Endothelial cell of umbilical vein (primary cell): ENCODE data around the gene NHS. TPM values are rescaled to one million over a fixed set of nuclear protein-coding genes. Genes with fewer than 3 reads are reported as not detected.
A peak's percentile ranks its signal among the peaks of the same experiment; 100 is the strongest.

Source experiments
- BruUV-seq: library from RNA; stranded (reverse); fragments of 400-500 nt; replicated peaks from 2 replicates; lab custom pipeline; 2021; lab: Mats Ljungman, UMichigan
- CTCF ChIA-PET: fragments of 300-600, 350-600 bp; sonication (Branson Sonifier 250); formaldehyde crosslinking; loops from one replicate; lab custom pipeline; 2021; ENCODE audit warnings: antibody characterized with exemption, inconsistent platforms; lab: Charles Lee
- POLR2A ChIA-PET: fragments of 300-600, 350-600 bp; sonication (Branson Sonifier 250); formaldehyde crosslinking; loops from one replicate; lab custom pipeline; 2021; ENCODE audit warnings: antibody characterized with exemption, inconsistent platforms; lab: Charles Lee
- DNase-seq: peaks from one replicate; pipeline ENCODE4 v3.0.0-alpha.2; 2011; ENCODE audit warnings: low read depth, low spot score
- FAIRE-seq: peaks from 2 replicates; lab custom pipeline; 2011; peaks lifted over from hg19 to GRCh38; lab: Jason Lieb, UNC
- H2AFZ ChIP-seq: 2 replicates; pipeline ENCODE4 v1.6.0; 2012; ENCODE audit warnings: low read depth, low read length, control low read depth, inconsistent platforms
- H3K27ac ChIP-seq: 2 replicates; pipeline ENCODE4 v1.5.1; 2011; ENCODE audit warnings: low read depth, mild to moderate bottlenecking, control low read depth, low read length, moderate library complexity; ENCODE audit not compliant: insufficient read depth
- H3K27me3 ChIP-seq, 2 experiments: 2 replicates each; pipeline versions ENCODE4 v1.6.0 to v1.6.1; 2011; ENCODE audit warnings: low read length in 2 of 2, mixed read lengths in 1 of 2; ENCODE audit not compliant: control insufficient read depth in 2 of 2, insufficient read depth in 2 of 2
- H3K36me3 ChIP-seq, 2 experiments: 2 replicates in 1 of 2; 3 replicates in 1 of 2; pipeline ENCODE4 v1.5.1; 2011; ENCODE audit warnings: low read length in 2 of 2, mild to moderate bottlenecking in 1 of 2, moderate library complexity in 1 of 2; ENCODE audit not compliant: control insufficient read depth in 2 of 2, insufficient read depth in 2 of 2; ENCODE audit errors: extremely low read depth in 1 of 2
- H3K4me1 ChIP-seq: 3 replicates; pipeline ENCODE4 v1.5.1; 2011; ENCODE audit warnings: mild to moderate bottlenecking, low read length; ENCODE audit not compliant: control insufficient read depth, insufficient read depth; ENCODE audit errors: extremely low read depth
- H3K4me2 ChIP-seq: 2 replicates; pipeline ENCODE4 v1.6.1; 2011; ENCODE audit warnings: low read length, control low read depth, mixed read lengths; ENCODE audit not compliant: insufficient read depth
- H3K4me3 ChIP-seq, 3 experiments: fragments of 200-600 bp in 1 of 3; sonication (generic), shearing (Covaris generic) in 1 of 3; replicated peaks in 1 of 3; 2 replicates each; pipeline ENCODE4 v1.5.1; 2011 to 2016; ENCODE audit warnings: control low read depth in 3 of 3, low read length in 3 of 3, mild to moderate bottlenecking in 2 of 3, inconsistent platforms in 1 of 3, low read depth in 1 of 3, moderate library complexity in 1 of 3; ENCODE audit not compliant: insufficient read depth in 1 of 3
- H3K79me2 ChIP-seq: 2 replicates; pipeline ENCODE4 v1.6.0; 2012; ENCODE audit warnings: low read length, inconsistent platforms; ENCODE audit not compliant: control insufficient read depth, insufficient read depth
- H3K9ac ChIP-seq: replicated peaks from 2 replicates; pipeline ENCODE3; 2011; ENCODE audit warnings: low read length, control low read depth; ENCODE audit not compliant: insufficient read depth; ENCODE audit errors: extremely low read depth
- H3K9me1 ChIP-seq: replicated peaks from 3 replicates; pipeline ENCODE4 v1.6.0; 2011; ENCODE audit warnings: mild to moderate bottlenecking, low read length; ENCODE audit not compliant: control insufficient read depth, insufficient read depth; ENCODE audit errors: extremely low read depth
- H3K9me3 ChIP-seq: replicated peaks from 2 replicates; pipeline ENCODE4 v1.5.1; 2012; ENCODE audit warnings: low read length, inconsistent platforms; ENCODE audit not compliant: control insufficient read depth, insufficient read depth
- H4K20me1 ChIP-seq: replicated peaks from 2 replicates; pipeline ENCODE3; 2011; ENCODE audit warnings: mild to moderate bottlenecking, low read length; ENCODE audit not compliant: control insufficient read depth, insufficient read depth; ENCODE audit errors: extremely low read depth
- CTCF ChIP-seq, 2 donors: IDR thresholded peaks; 1 replicate in 1 of 2; 2 replicates in 1 of 2; pipeline ENCODE4 v1.5.1; 2011; ENCODE audit warnings: low read length in 2 of 2, mild to moderate bottlenecking in 2 of 2, moderate library complexity in 2 of 2, control low read depth in 1 of 2, inconsistent platforms in 1 of 2, low read depth in 1 of 2; ENCODE audit not compliant: insufficient read depth in 1 of 2; ENCODE audit errors: extremely low read depth in 1 of 2
- EZH2 ChIP-seq: IDR thresholded peaks from 2 replicates; pipeline ENCODE4 v1.6.1; 2012; ENCODE audit warnings: borderline replicate concordance, low read depth, mild to moderate bottlenecking, moderate library complexity, low read length, inconsistent platforms; ENCODE audit not compliant: severe bottlenecking
- FOS ChIP-seq: IDR thresholded peaks from 2 replicates; pipeline ENCODE4 v1.6.1; 2011; ENCODE audit warnings: mild to moderate bottlenecking, low read length, moderate library complexity, borderline replicate concordance; ENCODE audit not compliant: insufficient read depth
- MYC ChIP-seq: IDR thresholded peaks from one replicate; pipeline ENCODE4 v1.6.1; 2011; ENCODE audit warnings: mild to moderate bottlenecking, low read depth, low read length
- dilution Hi-C: fragments of 300-500 bp; cut with MboI; formaldehyde crosslinking; loops from one replicate; pipeline ENCODE4 v1.15.0; 2019; ENCODE audit warnings: low sequenced_read_pairs; ENCODE audit not compliant: extremely low pct_ligation_motif_present
- intact Hi-C: fragments of 100-400 bp; cut with micrococcal nuclease; formaldehyde crosslinking; loops from one replicate; pipeline ENCODE4 v1.10.0; 2022
- polyA plus RNA-seq, 4 experiments: library from polyadenylated mRNA; depleted of rRNA in 3 of 4; stranded (reverse) in 3 of 4; unstranded in 1 of 4; fragments of >200 nt; gene quantifications; 2 replicates each; pipeline versions ENCODE4 v1.2.1 to v1.2.3, GENCODE V29; 2011 to 2012; ENCODE audit warnings: missing spikeins in 1 of 4
- total RNA-seq: library from RNA; stranded (reverse); gene quantifications from 2 replicates; pipeline ENCODE4 v1.2.3, GENCODE V29; 2021

Gene NHS
- total and polyA plus RNA-seq, 2 donors (not counting 3 experiments of a cell fraction or from before 2014, with no cell fraction given) = 0.07 to 0.46 TPM

- intact Hi-C loops = no loop called here
- H3K4me2 ChIP-seq = no peak overlapping the region
- dilution Hi-C loops = no loop called here
- H3K9me3 ChIP-seq = no peaks in the 10 kb centered on the region
- H3K9ac ChIP-seq = no peak overlapping the region
- no peak overlapping the region for H3K4me3 ChIP-seq
- no peaks in the 10 kb centered on the region for H3K9me1 ChIP-seq
- no TSS peak for BruUV-seq
- ChIA-PET POLR2A (no interaction called here), CTCF (no interaction called here)
- TF ChIP-seq CTCF (IDR thresholded peaks at IDR 0.05; ENCODE audit: extremely low read depth in 1 of 2, insufficient read depth in 1 of 2, low read depth in 1 of 2, low read length in 2 of 2) = no peak
- no peak for TF ChIP-seq MYC
- TF ChIP-seq EZH2 = no peak
- no peak for TF ChIP-seq FOS
- H4K20me1 ChIP-seq = no peaks in the 10 kb centered on the region
- no peaks in the 10 kb centered on the region for H3K4me1 ChIP-seq
- H3K36me3 ChIP-seq = no peaks in the 10 kb centered on the region
- DNase-seq = no peak
- no peaks in the 10 kb centered on the region for H3K27me3 ChIP-seq
- H2AFZ ChIP-seq = no peak overlapping the region
- H3K79me2 ChIP-seq = peaks cover 18% of the 10 kb centered on the region
- H3K27ac ChIP-seq = no peak overlapping the region
- peak; percentile 37 for FAIRE-seq
Measured at GRCh38 chrX:17740137-17741122, 365.4 kb downstream of the NHS start.
